ENCODE measurements around the gene DNAJC25. TPM values are rescaled to one million over a fixed set of nuclear protein-coding genes. Genes with fewer than 3 reads are reported as not detected.

DNAJC25 gene
- total and polyA plus RNA-seq, 2 of the 13 experiments (the other 11 are each of a cell fraction or from before 2014, with no cell fraction given): 5.7 to 10.2 TPM

DNA sequence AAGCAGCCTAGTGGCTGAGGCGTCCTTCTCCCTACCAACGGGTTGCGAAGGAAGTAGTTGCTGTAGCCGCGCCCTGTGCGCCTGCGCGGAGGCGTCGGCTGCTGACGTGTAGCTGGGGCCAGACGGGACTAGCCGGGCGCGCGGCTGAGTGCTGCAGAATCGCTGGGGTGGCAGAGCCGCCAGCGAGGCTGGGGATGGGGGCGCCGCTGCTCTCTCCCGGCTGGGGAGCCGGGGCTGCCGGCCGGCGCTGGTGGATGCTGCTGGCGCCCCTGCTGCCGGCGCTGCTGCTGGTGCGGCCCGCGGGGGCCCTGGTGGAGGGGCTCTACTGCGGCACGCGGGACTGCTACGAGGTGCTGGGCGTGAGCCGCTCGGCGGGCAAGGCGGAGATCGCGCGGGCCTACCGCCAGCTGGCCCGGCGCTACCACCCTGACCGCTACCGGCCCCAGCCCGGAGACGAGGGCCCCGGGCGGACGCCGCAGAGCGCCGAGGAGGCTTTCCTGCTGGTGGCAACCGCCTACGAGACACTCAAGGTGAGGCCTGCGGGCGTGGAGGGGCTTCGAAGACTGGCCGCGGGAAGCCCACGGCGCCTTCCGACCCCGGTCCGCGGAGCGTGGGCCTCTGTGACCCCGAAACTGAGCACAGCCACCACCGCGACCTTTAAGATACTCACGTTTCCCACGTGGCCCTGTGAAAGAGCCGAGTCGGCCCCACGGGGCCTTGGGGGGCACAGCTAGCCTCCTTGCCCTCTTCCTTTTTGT is at the start of gene DNAJC25 (continued):
- no peak for TF ChIP-seq ATRX (CRISPR knock-in tag; IDR thresholded peaks at IDR 0.05; ENCODE audit: borderline replicate concordance)
- TF ChIP-seq PTBP1 (IDR thresholded peaks at IDR 0.05; ENCODE audit: low read depth, low read length, poor library complexity, severe bottlenecking): peak; percentile 52
- TF ChIP-seq, protein P1, sequence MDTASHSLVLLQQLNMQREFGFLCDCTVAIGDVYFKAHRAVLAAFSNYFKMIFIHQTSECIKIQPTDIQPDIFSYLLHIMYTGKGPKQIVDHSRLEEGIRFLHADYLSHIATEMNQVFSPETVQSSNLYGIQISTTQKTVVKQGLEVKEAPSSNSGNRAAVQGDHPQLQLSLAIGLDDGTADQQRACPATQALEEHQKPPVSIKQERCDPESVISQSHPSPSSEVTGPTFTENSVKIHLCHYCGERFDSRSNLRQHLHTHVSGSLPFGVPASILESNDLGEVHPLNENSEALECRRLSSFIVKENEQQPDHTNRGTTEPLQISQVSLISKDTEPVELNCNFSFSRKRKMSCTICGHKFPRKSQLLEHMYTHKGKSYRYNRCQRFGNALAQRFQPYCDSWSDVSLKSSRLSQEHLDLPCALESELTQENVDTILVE (CRISPR knock-in tag; IDR thresholded peaks at IDR 0.05): peak; percentile 16; the same call in 1 of the 2 replicates
- no peak for TF ChIP-seq RBM22 (optimal IDR thresholded peaks at IDR 0.05; ENCODE audit: low read length)
- TF ChIP-seq, protein P2, sequence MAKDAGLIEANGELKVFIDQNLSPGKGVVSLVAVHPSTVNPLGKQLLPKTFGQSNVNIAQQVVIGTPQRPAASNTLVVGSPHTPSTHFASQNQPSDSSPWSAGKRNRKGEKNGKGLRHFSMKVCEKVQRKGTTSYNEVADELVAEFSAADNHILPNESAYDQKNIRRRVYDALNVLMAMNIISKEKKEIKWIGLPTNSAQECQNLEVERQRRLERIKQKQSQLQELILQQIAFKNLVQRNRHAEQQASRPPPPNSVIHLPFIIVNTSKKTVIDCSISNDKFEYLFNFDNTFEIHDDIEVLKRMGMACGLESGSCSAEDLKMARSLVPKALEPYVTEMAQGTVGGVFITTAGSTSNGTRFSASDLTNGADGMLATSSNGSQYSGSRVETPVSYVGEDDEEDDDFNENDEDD (CRISPR knock-in tag; IDR thresholded peaks at IDR 0.05; ENCODE audit: borderline replicate concordance): 0 out of 2 replicates have a peak, but pooled peaks have one; percentile 16
- no peak for TF ChIP-seq FOXA1 (IDR thresholded peaks at IDR 0.05)
- no peak for TF ChIP-seq FOXA1 (CRISPR knock-in tag; IDR thresholded peaks at IDR 0.05)
- peak; percentile 49; the same call in 1 of the 2 replicates for TF ChIP-seq RELA (CRISPR knock-in tag; IDR thresholded peaks at IDR 0.05)
- TF ChIP-seq CBFB (CRISPR knock-in tag; IDR thresholded peaks at IDR 0.05): peak; percentile 89; the same call in 1 of the 2 replicates
- TF ChIP-seq NCOA1 (CRISPR knock-in tag; IDR thresholded peaks at IDR 0.05): no peak
- TF ChIP-seq, protein P3, sequence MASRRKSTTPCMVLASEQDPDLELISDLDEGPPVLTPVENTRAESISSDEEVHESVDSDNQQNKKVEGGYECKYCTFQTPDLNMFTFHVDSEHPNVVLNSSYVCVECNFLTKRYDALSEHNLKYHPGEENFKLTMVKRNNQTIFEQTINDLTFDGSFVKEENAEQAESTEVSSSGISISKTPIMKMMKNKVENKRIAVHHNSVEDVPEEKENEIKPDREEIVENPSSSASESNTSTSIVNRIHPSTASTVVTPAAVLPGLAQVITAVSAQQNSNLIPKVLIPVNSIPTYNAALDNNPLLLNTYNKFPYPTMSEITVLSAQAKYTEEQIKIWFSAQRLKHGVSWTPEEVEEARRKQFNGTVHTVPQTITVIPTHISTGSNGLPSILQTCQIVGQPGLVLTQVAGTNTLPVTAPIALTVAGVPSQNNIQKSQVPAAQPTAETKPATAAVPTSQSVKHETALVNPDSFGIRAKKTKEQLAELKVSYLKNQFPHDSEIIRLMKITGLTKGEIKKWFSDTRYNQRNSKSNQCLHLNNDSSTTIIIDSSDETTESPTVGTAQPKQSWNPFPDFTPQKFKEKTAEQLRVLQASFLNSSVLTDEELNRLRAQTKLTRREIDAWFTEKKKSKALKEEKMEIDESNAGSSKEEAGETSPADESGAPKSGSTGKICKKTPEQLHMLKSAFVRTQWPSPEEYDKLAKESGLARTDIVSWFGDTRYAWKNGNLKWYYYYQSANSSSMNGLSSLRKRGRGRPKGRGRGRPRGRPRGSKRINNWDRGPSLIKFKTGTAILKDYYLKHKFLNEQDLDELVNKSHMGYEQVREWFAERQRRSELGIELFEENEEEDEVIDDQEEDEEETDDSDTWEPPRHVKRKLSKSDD (CRISPR knock-in tag; IDR thresholded peaks at IDR 0.05; ENCODE audit: low read depth): no peak
- peak; percentile 54; the same call in 1 of the 2 replicates for TF ChIP-seq ZNF501 (CRISPR knock-in tag; IDR thresholded peaks at IDR 0.05)
- TF ChIP-seq, protein P4, sequence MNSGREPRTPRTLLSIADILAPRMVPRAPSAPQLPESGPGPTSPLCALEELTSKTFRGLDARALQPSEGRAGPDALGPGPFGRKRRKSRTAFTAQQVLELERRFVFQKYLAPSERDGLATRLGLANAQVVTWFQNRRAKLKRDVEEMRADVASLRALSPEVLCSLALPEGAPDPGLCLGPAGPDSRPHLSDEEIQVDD (CRISPR knock-in tag; IDR thresholded peaks at IDR 0.05; ENCODE audit: borderline replicate concordance): no peak
- TF ChIP-seq ZNF724P (CRISPR knock-in tag; IDR thresholded peaks at IDR 0.05; ENCODE audit: borderline replicate concordance): peak; percentile 77; the same call in 1 of the 2 replicates
- TF ChIP-seq ZNF234 (CRISPR knock-in tag; conservative IDR thresholded peaks at IDR 0.05): 0 out of 2 replicates have a peak, but pooled peaks have one; percentile 18
- peak; percentile 92 for TF ChIP-seq SALL1 (CRISPR knock-in tag; IDR thresholded peaks at IDR 0.05)
- TF ChIP-seq, protein P5, sequence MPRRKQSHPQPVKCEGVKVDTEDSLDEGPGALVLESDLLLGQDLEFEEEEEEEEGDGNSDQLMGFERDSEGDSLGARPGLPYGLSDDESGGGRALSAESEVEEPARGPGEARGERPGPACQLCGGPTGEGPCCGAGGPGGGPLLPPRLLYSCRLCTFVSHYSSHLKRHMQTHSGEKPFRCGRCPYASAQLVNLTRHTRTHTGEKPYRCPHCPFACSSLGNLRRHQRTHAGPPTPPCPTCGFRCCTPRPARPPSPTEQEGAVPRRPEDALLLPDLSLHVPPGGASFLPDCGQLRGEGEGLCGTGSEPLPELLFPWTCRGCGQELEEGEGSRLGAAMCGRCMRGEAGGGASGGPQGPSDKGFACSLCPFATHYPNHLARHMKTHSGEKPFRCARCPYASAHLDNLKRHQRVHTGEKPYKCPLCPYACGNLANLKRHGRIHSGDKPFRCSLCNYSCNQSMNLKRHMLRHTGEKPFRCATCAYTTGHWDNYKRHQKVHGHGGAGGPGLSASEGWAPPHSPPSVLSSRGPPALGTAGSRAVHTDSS (CRISPR knock-in tag; conservative IDR thresholded peaks at IDR 0.05): 0 out of 2 replicates have a peak, but pooled peaks have one; percentile 75
- TF ChIP-seq ZBTB20 (CRISPR knock-in tag; IDR thresholded peaks at IDR 0.05; ENCODE audit: borderline replicate concordance, low read depth): no peak; the same call in 1 of the 2 replicates
- no peak for TF ChIP-seq SYNCRIP (IDR thresholded peaks at IDR 0.05; ENCODE audit: insufficient read depth, low read depth, low read length)
- no peak for TF ChIP-seq SRSF1 (optimal IDR thresholded peaks at IDR 0.05; ENCODE audit: low read depth, low read length)
- peak; percentile 89 for TF ChIP-seq POLR2AphosphoS5 (IDR thresholded peaks at IDR 0.05; ENCODE audit: low read depth, low read length)
- no peak for TF ChIP-seq ZNF562 (CRISPR knock-in tag; IDR thresholded peaks at IDR 0.05; ENCODE audit: borderline replicate concordance)
- peak; percentile 69; the same call in 1 of the 2 replicates for TF ChIP-seq ZNF138 (CRISPR knock-in tag; IDR thresholded peaks at IDR 0.05; ENCODE audit: low read depth)

Data from HepG2 (cell line).